Skeletal muscle cell (primary cell): ENCODE results near the gene RCAN2.

ENCODE experiments used
- DNase-seq: peaks from one replicate; pipeline ENCODE4 v3.0.0-alpha.2; 2010; ENCODE audit warnings: low read depth
- H3K4me3 ChIP-seq: 2 replicates; pipeline ENCODE4 v1.5.1; 2011; ENCODE audit warnings: low read depth, mild to moderate bottlenecking, control low read depth, low read length, moderate library complexity

The RCAN2 gene

GRCh38 chr6:46491201-46491627, at the start of gene RCAN2:
RCAN2 (minus strand) TSS chr6:46491449.
- no peak for DNase-seq
- H3K4me3 ChIP-seq = peak within 1 kb of the TSS; percentile 57

DNA sequence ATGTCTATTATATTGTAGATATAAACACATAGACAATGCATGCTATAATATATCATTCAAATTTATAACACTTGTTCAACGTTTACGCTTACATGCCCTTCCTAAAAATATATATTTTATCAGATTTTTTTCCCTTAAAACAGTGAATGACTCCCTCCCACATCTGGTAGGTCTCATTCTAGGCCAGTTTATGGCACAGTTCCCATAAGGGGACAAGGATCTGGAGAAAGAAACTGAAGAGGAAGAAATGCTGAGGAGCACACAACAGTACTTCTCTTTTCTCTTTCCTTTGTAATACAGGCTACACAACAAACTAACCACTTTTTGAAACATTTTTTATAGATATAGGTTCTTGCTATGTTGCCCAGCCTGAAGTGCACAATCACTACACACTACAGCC, 48.6 kb upstream of the RCAN2 start:
- no peak overlapping the region for H3K4me3 ChIP-seq
- no peak for DNase-seq

DNA sequence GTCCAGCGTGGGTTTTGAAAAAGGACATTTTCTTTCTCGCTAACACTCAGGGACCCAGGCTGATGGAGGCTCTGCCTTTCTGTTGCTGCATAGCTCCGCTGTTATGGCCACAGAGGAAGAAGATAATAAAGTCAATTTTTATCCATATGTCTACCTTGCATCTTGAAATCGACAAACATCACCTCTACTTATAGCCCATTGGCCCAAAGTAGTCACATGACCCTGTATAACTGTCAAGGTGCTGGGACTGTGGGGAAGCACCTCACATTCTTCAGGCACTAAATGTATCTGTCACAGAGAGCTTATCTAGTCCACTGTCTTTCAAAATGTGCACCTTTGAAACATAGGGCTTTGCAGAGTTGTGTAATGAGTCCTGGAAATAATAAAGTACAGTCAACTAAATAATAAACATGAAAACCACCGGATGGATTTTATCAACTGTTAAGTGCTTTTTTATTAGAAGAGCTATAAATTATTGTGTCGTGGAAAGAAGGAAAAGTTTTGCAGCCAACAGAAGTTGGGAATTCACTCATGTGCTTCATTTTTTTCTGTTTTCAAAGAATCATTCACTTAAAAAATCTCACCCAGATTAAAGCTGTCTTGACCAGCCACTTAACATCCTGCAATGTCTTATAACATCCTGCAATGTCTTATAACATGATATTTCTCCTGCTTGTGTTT, 47.7 kb upstream of the RCAN2 start:
- DNase-seq = no peak

GRCh38 chr6:46530896-46531295, 39.6 kb upstream of the RCAN2 start:
- no peak for DNase-seq
- H3K4me3 ChIP-seq = no peak overlapping the region

More for the DNA sequence above, 47.7 kb upstream of the RCAN2 start:
- no peak overlapping the region for H3K4me3 ChIP-seq

GRCh38 chr6:46528961-46529750, 37.9 kb upstream of the RCAN2 start:
- no peak for DNase-seq

DNA sequence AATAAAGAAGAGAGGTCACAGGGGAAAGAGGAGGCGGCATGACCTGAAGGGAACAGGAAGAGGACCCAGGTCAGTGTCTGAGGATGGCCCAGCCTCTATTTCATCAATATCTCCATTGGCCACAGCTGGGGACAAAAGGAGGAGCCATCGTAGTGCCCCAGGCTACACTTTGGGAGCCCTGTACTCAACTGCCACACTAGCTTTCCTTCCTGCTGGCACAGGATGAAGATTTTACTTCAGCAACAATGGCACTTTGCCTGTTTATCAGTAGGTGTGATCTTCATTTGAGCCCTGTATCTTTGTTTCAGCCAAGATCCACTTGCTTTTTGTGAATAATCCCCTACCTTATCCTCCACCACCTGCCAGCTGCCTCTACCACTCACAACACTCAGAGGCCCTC, 35.4 kb upstream of the RCAN2 start:
- no peak for DNase-seq
- H3K4me3 ChIP-seq = no peak overlapping the region

More at GRCh38 chr6:46528961-46529750, 37.9 kb upstream of the RCAN2 start:
- H3K4me3 ChIP-seq = no peak overlapping the region

- DNase-seq = no peak
- no peak overlapping the region for H3K4me3 ChIP-seq
Observed at GRCh38 chr6:46525583-46525982, 34.3 kb upstream of the RCAN2 start.

GRCh38 chr6:46521464-46521971, 30.3 kb upstream of the RCAN2 start:
- no peak overlapping the region for H3K4me3 ChIP-seq
- DNase-seq = no peak

- no peak for DNase-seq
- H3K4me3 ChIP-seq = no peak overlapping the region
Observed at GRCh38 chr6:46517202-46517601, 26.0 kb upstream of the RCAN2 start.

DNA sequence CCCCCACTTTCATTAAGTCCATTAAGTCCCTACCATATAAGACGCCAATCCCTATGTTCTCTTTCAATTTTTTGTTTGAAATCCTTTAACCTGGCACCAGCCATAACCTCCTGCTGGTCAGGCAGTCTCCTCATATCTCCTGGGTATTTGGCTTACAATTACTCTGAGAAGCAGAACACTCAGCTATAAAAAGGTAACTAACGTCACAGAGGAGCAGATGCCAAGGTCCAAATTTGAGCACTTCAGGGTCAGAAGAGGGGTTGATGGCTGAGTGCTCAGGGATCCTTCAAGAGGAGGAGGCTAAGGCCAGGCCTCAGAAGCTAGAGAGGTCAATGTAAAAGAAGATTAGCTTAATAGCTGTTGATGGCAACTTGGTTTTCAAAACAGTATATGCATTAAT, 22.3 kb upstream of the RCAN2 start:
- DNase-seq = no peak
- H3K4me3 ChIP-seq = no peak overlapping the region

- no peak for DNase-seq
- H3K4me3 ChIP-seq = no peak overlapping the region
Observed at GRCh38 chr6:46511320-46511719, 20.1 kb upstream of the RCAN2 start.

DNA sequence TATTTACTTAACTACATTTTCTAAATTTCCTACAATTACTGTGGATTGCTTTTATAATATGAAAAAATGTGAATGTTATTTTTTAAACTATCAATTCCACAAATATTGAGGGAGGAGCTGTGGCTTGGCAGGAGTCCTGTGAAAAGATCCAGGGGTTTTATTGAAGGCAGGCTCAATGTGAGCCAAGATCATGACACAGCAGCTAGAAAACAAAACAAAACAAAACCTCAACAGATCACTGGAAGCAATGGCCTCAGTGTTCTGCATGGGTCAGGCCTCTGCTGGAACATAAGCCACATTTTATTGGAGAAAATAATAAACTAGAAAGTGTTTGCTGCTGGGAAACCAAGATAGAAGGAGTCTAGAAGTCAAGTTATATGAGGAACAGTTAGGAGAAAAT, 19.4 kb upstream of the RCAN2 start:
- H3K4me3 ChIP-seq = no peak overlapping the region
- DNase-seq = peak; percentile 44

DNA sequence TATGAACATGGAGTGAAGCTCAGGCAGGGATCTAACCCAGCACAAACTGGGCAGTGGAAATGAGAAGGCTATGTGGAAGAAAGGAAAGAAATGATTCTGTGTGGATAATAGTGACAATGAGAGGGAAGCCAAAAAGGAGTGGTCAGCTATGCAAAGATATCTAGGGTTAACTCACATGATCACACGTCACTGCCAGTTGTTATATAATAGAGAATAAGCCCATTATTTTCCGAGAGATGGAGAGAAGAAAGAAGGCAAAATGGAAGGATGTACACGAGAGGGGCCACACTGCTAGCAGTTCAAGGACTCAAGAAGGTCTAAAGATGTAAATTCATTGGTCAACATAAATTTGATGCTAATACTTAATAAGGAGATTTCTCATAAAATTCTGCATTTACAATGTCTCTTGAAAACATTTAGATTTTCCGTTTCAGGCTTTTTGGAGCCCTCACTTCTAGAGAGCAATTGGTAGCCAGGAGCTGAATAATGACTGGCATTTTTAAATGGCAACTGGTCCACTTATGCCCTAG, 18.8 kb upstream of the RCAN2 start:
- DNase-seq = no peak
- no peak overlapping the region for H3K4me3 ChIP-seq

- no peak for DNase-seq
Observed at GRCh38 chr6:46509063-46509462, 17.8 kb upstream of the RCAN2 start.

DNA sequence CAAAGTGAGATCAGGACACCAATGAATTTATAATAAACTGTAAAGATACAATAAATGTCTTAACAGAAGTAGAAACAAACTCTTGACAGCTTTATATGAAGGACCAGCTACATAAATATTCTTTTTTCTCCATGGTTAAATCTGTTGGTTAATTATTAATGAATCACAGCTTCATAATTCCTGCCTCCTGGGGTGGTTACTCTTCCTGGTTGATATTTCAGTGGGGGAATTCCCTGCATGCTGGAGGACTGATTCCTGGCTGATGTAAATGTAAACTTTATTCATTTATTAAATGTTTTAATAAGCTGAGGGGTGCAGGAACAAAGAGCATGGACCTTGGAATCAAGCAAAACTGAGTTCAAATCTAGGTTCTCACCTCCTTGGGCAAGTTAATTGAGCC, 16.2 kb upstream of the RCAN2 start:
- no peak overlapping the region for H3K4me3 ChIP-seq

More at GRCh38 chr6:46509063-46509462, 17.8 kb upstream of the RCAN2 start:
- H3K4me3 ChIP-seq = no peak overlapping the region

DNA sequence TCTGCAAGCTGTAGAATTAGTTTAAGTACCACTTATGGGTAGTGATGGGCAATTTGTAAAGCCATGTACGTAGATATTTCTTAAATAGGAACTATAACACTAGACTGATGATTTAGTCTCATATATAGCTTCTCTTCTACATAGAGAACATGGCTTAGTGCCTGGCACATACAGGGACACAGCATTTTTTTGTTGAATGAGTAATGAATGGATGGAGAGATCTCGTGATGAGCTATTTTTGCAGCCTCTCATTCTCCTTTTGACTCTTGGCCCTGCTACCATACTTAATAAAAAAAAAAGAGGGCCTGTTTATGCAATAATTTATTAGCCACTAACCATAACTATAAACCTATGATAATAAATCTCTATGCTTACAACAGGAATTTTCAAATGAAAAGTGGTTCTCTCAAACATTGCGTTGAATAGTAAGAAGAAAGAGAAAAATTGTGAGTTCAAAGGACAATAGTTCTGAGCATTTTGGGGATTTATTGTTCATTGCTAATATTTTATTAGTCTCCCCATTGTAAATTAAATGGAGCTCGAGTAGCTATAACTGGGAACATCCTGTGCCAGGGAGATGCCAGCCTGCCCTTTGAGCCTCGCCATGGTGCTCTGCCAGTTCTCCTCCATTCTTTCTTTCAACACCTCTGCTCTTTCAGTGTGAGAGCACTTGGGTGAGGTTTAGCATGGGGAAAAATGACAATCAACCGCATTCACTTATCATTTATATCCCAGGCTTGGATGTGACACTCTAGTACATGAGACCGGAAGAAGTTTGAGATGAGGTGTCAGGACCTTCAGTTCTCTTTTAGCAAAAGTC, 14.7 kb upstream of the RCAN2 start:
- DNase-seq = no peak
- no peak overlapping the region for H3K4me3 ChIP-seq

More for the DNA sequence above, 16.2 kb upstream of the RCAN2 start:
- no peak for DNase-seq

DNA sequence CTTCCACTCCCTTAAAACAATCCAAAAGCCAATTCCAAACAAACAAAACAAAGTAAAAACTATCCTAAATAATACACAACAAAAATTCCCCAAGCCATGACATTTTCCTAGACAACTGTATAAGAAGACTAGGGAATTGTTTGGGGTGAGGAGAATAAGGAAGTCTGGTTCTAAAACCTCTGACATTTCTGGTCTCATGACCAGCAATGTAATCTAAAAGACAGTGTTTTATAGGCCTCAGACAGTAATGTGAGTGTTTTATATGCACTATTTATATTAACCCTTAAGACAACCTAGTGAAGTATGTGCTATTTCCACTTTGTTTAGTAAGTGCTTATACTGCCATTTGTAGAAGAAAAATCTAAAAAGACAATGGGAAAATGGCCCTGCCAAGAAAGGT, 13.0 kb upstream of the RCAN2 start:
- DNase-seq = no peak
- H3K4me3 ChIP-seq = no peak overlapping the region

GRCh38 chr6:46502486-46503119, 11.4 kb upstream of the RCAN2 start:
- H3K4me3 ChIP-seq = no peak overlapping the region
- no peak for DNase-seq
